ENCODE data around the gene RANBP3.
A peak's percentile ranks its signal among the peaks of the same experiment; 100 is the strongest.
"Not testable (repeated sequence)": the region's sequence is repeated elsewhere in the genome, so short reads cannot be mapped to it uniquely, and the experiment has no call there.

Gene RANBP3

GRCh38 chr19:5988517-5989387 lies 10.8 kb upstream of the RANBP3 start:
- no peak for DNase-seq (ENCODE audit: low read depth in 2 of 2)

GRCh38 chr19:5987077-5987818 lies 9.3 kb upstream of the RANBP3 start:
- DNase-seq (ENCODE audit: low read depth in 2 of 2), result peak; percentile 40 to 64

DNA sequence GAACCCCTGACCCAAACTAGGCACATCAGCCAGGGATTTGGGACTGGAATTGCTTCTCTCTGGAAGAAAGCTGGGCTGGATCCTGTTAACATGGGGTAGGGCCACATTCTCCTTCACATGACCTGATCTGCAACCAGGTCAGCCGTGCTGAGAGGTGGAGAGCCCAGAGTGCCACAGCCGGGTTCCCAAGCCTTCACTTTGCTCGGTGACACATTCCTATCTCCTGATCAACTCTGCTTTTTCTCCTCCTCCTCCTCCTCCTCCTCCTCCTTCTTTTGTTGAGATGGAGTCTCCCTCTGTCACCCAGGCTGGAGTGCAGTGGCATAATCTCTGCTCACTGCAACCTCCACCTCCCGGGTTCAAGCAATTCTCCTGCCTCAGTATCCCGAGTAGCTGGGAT lies 7.9 kb upstream of the RANBP3 start:
- DNase-seq (ENCODE audit: low read depth in 2 of 2), result not testable (repeated sequence)

GRCh38 chr19:5985098-5985783 lies 7.3 kb upstream of the RANBP3 start:
- no peak for DNase-seq (ENCODE audit: low read depth in 2 of 2)

GRCh38 chr19:5984600-5984999 lies 6.7 kb upstream of the RANBP3 start:
- no peak for DNase-seq (ENCODE audit: low read depth in 2 of 2)

GRCh38 chr19:5983367-5983955 lies 5.5 kb upstream of the RANBP3 start:
- DNase-seq (ENCODE audit: low read depth in 2 of 2), result no peak

GRCh38 chr19:5978606-5979552 lies 939 bp upstream of the RANBP3 start:
- no peak for DNase-seq (ENCODE audit: low read depth in 2 of 2)

- no peak for DNase-seq (ENCODE audit: low read depth in 2 of 2)
These were observed 637 bp downstream of the RANBP3 start for GRCh38 chr19:5977222-5977784.

DNA sequence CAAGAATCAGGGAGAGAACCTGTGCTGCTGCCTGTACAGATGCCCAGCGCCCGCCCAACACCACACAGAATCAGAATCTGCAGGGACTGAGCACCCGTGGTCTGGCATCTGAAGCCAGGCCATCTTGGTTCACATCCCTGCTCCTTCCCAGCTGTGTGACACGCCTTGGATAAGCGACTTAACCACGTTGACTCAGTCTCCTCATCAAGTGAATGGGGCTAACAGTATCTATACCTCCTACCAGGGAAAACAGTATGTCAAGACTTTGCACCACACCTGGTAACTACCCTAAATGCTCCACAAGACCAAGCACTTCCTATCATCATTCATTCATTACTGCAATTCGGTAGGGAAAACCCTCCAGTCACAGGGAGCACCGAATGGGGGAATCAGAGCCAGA lies 1.2 kb downstream of the RANBP3 start:
- no peak for DNase-seq (ENCODE audit: low read depth in 2 of 2)

DNA sequence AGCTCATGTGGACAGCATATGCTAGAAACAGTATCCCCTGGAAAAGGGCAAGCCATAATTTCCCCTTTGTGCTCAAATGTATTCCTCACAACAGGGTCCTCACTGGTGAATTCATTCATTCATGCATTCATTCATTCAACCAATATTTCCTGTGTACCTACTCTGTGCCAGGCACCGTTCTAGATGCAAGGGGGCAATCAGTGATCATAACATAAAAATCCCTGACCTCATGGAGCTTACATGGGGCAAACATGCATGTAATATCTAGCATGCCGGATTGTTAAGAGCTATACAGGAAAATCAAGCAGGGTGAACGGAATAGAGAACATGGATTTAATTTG lies 2.6 kb downstream of the RANBP3 start:
- no peak for DNase-seq (ENCODE audit: low read depth in 2 of 2)

GRCh38 chr19:5974721-5975387 lies 3.1 kb downstream of the RANBP3 start:
- no peak for DNase-seq (ENCODE audit: low read depth in 2 of 2)

DNA sequence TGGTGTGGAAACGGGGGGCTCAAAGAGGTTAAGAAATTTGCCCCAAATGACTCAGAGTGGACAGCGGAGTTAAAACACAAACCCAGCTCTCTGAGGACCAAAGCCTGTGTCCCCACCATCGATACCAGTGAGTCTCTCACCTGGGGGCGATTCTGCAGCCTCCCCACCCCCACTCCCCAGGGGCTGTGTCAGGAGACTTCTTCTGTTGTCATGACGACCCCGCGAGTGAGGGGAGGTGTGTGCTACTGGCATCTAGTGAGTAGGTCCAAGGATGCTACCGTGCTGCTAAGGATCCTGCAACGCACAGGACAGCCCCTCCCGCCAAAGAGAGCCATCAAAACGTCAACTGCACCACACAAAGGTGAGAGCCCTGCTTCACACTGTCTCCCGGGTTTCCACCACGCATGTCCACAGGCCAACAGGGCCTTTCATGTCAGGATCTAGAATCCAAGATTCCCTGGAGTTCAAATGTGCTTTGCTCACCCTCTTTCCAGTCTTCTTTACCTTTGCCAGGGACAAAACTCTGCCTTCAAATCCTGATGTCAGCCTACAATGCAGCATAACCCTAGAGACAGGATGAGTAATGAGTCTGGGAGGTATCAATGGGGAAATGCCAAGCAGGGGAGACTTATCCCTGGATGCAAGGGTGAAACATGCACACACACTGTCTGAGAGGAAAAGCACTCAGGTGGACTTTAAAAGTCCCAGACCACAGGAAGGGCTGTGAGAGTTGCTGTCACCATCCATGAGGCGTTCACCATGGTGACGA lies 3.9 kb downstream of the RANBP3 start:
- no peak for DNase-seq (ENCODE audit: low read depth in 2 of 2)

- DNase-seq (ENCODE audit: low read depth in 2 of 2), result no peak
These were observed 4.6 kb downstream of the RANBP3 start for GRCh38 chr19:5973376-5973775.

DNA sequence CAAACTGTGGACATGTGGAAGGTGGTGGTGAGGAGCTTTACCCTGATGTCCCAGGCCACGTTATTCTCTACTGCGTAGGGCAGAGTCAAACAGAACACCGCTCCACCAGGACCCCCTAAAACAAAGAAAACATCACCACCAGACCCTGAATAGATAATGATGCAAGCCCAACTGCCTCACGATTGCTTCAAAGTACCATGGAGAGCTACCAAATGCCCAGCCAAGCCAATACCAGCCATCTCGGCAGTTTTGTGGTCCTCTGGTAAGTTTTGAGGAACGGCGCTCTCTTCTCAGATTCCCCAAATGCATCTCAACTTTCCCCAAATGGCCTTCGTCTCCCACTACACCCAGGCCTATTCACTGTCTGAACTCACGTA lies 5.6 kb downstream of the RANBP3 start:
- no peak for DNase-seq (ENCODE audit: low read depth in 2 of 2)

DNA sequence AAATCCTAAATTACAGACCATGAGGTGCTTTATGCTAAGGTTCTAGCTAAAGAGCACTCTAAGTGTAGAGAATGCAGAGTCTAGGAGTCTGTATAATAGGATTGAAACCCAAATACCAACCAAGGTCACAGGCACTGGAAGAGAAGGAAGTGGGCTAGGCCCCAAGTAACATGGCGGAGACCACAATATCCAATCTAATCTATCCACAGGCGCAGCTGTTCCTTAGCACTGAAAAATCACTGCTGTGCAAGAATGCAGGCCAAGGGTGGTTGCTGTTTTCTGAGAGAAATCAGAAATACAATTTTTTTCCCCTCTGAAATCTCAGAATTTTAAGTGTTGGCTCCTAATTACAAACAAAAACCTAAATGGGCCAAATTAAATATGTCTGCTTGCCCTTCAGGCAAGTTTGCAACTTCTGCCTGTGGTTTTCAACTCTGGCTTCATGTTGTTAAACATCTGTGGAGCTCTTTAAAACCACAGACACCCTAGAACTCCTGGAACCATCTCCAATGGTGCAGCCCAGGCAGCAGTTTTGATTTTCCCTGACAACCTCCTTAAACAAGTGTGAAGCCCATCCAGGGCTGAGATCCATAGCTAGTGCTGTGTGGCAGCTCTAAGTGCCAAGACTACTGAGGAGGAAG lies 6.1 kb downstream of the RANBP3 start:
- no peak for DNase-seq (ENCODE audit: low read depth in 2 of 2)

DNA sequence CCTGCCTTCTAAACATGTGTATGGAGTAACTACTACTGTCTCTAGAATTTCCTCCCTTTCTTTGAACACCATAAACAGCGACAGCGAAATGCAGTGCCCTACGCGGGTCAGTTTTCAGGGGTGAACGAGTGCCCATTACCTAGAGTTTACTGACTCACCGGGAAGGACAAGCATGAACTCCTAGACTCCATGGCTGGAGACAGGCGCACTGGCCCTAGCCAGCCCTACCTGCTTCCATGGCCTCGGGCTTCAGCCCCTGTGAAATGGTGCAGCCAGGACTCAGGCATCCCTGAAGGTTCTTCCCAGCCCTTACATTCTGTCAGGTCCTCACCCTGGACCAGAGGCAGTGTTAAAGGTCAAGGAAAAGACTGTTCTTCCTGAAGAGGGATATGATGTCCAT lies 8.5 kb downstream of the RANBP3 start:
- DNase-seq (ENCODE audit: low read depth in 2 of 2), result no peak

- no peak for DNase-seq (ENCODE audit: low read depth in 2 of 2)
These were observed 9.2 kb downstream of the RANBP3 start for GRCh38 chr19:5968431-5969373.

DNA sequence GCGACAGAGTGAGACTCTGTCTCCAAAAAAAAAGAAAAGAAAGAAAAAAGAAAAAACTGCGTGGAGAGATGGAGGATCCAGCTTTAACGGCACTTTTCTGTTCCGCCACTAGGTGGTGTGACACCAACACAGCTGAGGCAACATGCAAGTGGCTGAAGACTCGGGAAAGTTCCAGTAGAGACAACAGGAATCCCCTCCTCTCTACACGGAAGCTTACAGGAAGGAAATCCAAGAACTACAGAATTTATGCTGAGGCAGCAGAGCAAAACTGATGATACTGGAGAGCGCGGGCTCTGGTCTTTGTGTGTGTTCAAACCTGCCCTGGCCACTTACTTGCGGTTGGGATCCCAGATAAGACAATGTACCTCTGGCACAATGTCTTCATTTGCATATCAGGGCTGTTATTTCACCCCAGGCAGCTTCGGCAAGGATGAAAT lies 9.9 kb downstream of the RANBP3 start:
- peak in 1 of 2 donors; percentile 45 for DNase-seq (ENCODE audit: low read depth in 2 of 2)

All from stimulated activated CD8-positive, alpha-beta memory T cell treated with anti-CD3 and anti-CD28 coated beads, Interleukin-2, amount 100 ng/mL, for 48 hours (primary cell).